Measurements from ENCODE around the gene CELF6.

The CELF6 gene

GRCh38 chr15:72319985-72320671, at the start of gene CELF6:
TSS of gene CELF6 (minus strand) at chr15:72320157. CDS start at chr15:72319874, 283 bp downstream.
- no peak for FAIRE-seq

GRCh38 chr15:72368899-72369298, 48.9 kb upstream of the CELF6 start:
- FAIRE-seq = no peak

GRCh38 chr15:72368325-72368724, 48.4 kb upstream of the CELF6 start:
- no peak for FAIRE-seq

GRCh38 chr15:72365844-72366243, 45.9 kb upstream of the CELF6 start:
- no peak for FAIRE-seq

GRCh38 chr15:72361176-72361575, 41.2 kb upstream of the CELF6 start:
- no peak for FAIRE-seq

GRCh38 chr15:72358650-72359171, 38.8 kb upstream of the CELF6 start:
- FAIRE-seq = no peak

GRCh38 chr15:72358121-72358520, 38.2 kb upstream of the CELF6 start:
- FAIRE-seq = no peak

- no peak for FAIRE-seq
These were observed 34.5 kb upstream of the CELF6 start for GRCh38 chr15:72354496-72354895.

GRCh38 chr15:72353266-72353665, 33.3 kb upstream of the CELF6 start:
- FAIRE-seq = no peak

GRCh38 chr15:72345806-72346205, 25.8 kb upstream of the CELF6 start:
- no peak for FAIRE-seq

GRCh38 chr15:72345280-72345679, 25.3 kb upstream of the CELF6 start:
- no peak for FAIRE-seq

- FAIRE-seq = no peak
These were observed 24.6 kb upstream of the CELF6 start for GRCh38 chr15:72344602-72345001.

GRCh38 chr15:72342385-72342784, 22.4 kb upstream of the CELF6 start:
- no peak for FAIRE-seq

GRCh38 chr15:72341361-72341760, 21.4 kb upstream of the CELF6 start:
- FAIRE-seq = no peak

- no peak for FAIRE-seq
These were observed 20.4 kb upstream of the CELF6 start for GRCh38 chr15:72340366-72340765.

GRCh38 chr15:72339777-72340177, 19.8 kb upstream of the CELF6 start:
- FAIRE-seq = no peak

GRCh38 chr15:72338617-72339321, 18.8 kb upstream of the CELF6 start:
- FAIRE-seq = no peak

- FAIRE-seq = no peak
These were observed 18.2 kb upstream of the CELF6 start for GRCh38 chr15:72338148-72338547.

GRCh38 chr15:72334842-72335241, 14.9 kb upstream of the CELF6 start:
- FAIRE-seq = no peak

- FAIRE-seq = no peak
These were observed 11.1 kb upstream of the CELF6 start for GRCh38 chr15:72331021-72331420.

GRCh38 chr15:72323752-72324151, 3.8 kb upstream of the CELF6 start:
- no peak for FAIRE-seq

- FAIRE-seq = no peak
These were observed 485 bp downstream of the CELF6 start for GRCh38 chr15:72319360-72319984.

GRCh38 chr15:72318408-72318942, 1.5 kb downstream of the CELF6 start:
- FAIRE-seq = no peak

Measured in TTC549 (cell line).